WTC11 (cell line): ENCODE data around the gene BANF2.

Experiments
- ETV6 ChIP-seq: sonication (generic); formaldehyde crosslinking; IDR thresholded peaks from 2 replicates; pipeline ENCODE4 v1.8.1; 2022; ENCODE audit warnings: mild to moderate bottlenecking, missing genetic modification reagents
- JUN ChIP-seq: sonication (generic); formaldehyde crosslinking; IDR thresholded peaks from 2 replicates; pipeline ENCODE4 v1.8.0; 2023; ENCODE audit warnings: mild to moderate bottlenecking, missing genetic modification reagents
- RELA ChIP-seq: sonication (generic); formaldehyde crosslinking; IDR thresholded peaks from 2 replicates; pipeline ENCODE4 v1.8.1; 2022; ENCODE audit warnings: missing genetic modification reagents, mild to moderate bottlenecking, borderline replicate concordance
- TF ChIP-seq, protein P1 (sequence below): fragments of 200-600 bp; IDR thresholded peaks from 2 replicates; pipeline ENCODE4 v1.8.0; 2022; ENCODE audit warnings: antibody characterized with exemption
- TF ChIP-seq, protein P2 (sequence below): sonication (generic); formaldehyde crosslinking; IDR thresholded peaks from 2 replicates; pipeline ENCODE4 v1.8.0; 2022; ENCODE audit warnings: mild to moderate bottlenecking, missing genetic modification reagents
- TF ChIP-seq, protein P3 (sequence below): sonication (generic); formaldehyde crosslinking; IDR thresholded peaks from 2 replicates; pipeline ENCODE4 v1.8.0; 2022; ENCODE audit warnings: mild to moderate bottlenecking, missing genetic modification reagents

DNA sequence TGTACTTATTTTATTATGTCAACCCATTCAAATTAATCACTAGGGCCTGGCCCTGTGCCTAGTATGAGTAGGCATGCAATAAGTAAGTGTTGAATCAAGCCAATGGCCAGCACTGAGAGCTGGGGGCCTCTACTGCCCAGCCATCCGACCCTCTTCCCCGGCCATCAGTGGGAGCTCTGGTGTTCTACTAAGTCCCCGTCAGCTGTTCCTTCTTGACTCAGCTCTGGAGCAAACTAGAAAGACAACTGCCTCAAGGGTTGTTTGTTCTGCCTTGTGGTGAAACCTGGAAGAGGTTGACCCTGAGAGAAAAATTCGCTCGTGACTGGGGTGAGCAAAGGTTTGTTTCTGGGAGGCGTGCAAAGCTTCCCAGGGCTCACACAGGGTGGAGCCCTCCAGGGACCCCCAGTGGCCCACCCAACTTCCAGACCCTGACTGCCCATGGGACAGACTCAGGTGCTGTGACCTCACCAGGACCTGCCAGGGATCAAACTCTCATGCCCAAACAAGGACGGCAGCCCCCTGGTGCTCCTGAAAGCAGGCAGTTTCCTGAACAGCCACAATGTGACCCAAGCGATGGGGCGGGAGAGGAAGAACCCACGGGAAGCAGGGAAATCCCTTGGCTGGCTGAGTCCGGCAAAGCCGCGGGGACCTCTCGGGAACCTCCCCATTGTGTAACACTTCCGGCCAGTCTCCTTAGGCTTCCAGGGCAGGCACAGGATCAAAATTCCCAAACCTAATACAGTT, 50.4 kb downstream of the BANF2 start:
- no peak for TF ChIP-seq RELA
- TF ChIP-seq, protein P1, sequence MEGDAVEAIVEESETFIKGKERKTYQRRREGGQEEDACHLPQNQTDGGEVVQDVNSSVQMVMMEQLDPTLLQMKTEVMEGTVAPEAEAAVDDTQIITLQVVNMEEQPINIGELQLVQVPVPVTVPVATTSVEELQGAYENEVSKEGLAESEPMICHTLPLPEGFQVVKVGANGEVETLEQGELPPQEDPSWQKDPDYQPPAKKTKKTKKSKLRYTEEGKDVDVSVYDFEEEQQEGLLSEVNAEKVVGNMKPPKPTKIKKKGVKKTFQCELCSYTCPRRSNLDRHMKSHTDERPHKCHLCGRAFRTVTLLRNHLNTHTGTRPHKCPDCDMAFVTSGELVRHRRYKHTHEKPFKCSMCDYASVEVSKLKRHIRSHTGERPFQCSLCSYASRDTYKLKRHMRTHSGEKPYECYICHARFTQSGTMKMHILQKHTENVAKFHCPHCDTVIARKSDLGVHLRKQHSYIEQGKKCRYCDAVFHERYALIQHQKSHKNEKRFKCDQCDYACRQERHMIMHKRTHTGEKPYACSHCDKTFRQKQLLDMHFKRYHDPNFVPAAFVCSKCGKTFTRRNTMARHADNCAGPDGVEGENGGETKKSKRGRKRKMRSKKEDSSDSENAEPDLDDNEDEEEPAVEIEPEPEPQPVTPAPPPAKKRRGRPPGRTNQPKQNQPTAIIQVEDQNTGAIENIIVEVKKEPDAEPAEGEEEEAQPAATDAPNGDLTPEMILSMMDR = no peak
- TF ChIP-seq, protein P2, sequence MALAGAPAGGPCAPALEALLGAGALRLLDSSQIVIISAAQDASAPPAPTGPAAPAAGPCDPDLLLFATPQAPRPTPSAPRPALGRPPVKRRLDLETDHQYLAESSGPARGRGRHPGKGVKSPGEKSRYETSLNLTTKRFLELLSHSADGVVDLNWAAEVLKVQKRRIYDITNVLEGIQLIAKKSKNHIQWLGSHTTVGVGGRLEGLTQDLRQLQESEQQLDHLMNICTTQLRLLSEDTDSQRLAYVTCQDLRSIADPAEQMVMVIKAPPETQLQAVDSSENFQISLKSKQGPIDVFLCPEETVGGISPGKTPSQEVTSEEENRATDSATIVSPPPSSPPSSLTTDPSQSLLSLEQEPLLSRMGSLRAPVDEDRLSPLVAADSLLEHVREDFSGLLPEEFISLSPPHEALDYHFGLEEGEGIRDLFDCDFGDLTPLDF = no peak
- TF ChIP-seq ETV6 (CRISPR knock-in tag) = no peak
- TF ChIP-seq JUN (CRISPR knock-in tag) = no peak
- TF ChIP-seq, protein P3, sequence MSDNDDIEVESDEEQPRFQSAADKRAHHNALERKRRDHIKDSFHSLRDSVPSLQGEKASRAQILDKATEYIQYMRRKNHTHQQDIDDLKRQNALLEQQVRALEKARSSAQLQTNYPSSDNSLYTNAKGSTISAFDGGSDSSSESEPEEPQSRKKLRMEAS = no peak
